ENCODE measurements around the gene BRAP. TPM values are rescaled to one million over a fixed set of nuclear protein-coding genes. Genes with fewer than 3 reads are reported as not detected.
"Not testable (repeated sequence)": the region's sequence is repeated elsewhere in the genome, so short reads cannot be mapped to it uniquely, and the experiment has no call there.

BRAP gene
- total RNA-seq, 1 experiment from 2014 or later, result 18.9 TPM

GRCh38 chr12:111616177-111616623, 69.6 kb downstream of the BRAP start:
- DNase-seq (ENCODE audit: low read depth), result no peak

GRCh38 chr12:111607239-111607638, 78.5 kb downstream of the BRAP start:
- DNase-seq (ENCODE audit: low read depth), result no peak

GRCh38 chr12:111606767-111607230, 79.0 kb downstream of the BRAP start:
- no peak for DNase-seq (ENCODE audit: low read depth)

GRCh38 chr12:111605911-111606766, 79.6 kb downstream of the BRAP start:
- no peak for DNase-seq (ENCODE audit: low read depth)

- not testable (repeated sequence) for DNase-seq (ENCODE audit: low read depth)
These were observed 82.9 kb downstream of the BRAP start for GRCh38 chr12:111602857-111603256.

- no peak for DNase-seq (ENCODE audit: low read depth)
These were observed 83.4 kb downstream of the BRAP start for GRCh38 chr12:111602348-111602747.

- DNase-seq (ENCODE audit: low read depth), result not testable (repeated sequence)
These were observed 84.8 kb downstream of the BRAP start for GRCh38 chr12:111600986-111601385.

- DNase-seq (ENCODE audit: low read depth), result no peak
These were observed 85.5 kb downstream of the BRAP start for GRCh38 chr12:111600205-111600642.

GRCh38 chr12:111599453-111600204, 86.1 kb downstream of the BRAP start:
- DNase-seq (ENCODE audit: low read depth), result peak; percentile 94

- no peak for DNase-seq (ENCODE audit: low read depth)
These were observed 86.9 kb downstream of the BRAP start, which contains the start of gene ATXN2 for GRCh38 chr12:111598637-111599452. ATXN2 (minus strand) TSS chr12:111599315; CDS start chr12:111599034, 281 bp downstream.

GRCh38 chr12:111597831-111598636, 87.7 kb downstream of the BRAP start:
- peak; percentile 30 for DNase-seq (ENCODE audit: low read depth)

GRCh38 chr12:111596985-111597830, 88.5 kb downstream of the BRAP start:
- peak; percentile 67 for DNase-seq (ENCODE audit: low read depth)

GRCh38 chr12:111595341-111595835, 90.4 kb downstream of the BRAP start:
- DNase-seq (ENCODE audit: low read depth), result not testable (repeated sequence)

Other genes starting within 250 kb of the BRAP start
- gene ATXN2, start 86.6 kb downstream of the BRAP start, total RNA-seq (2014; rRNA removed; shearing (Covaris generic)), result 12.3 and 18.9 TPM in 2 replicates
- 10.7 and 12.9 TPM in 2 replicates for gene ACAD10, start 97 bp upstream of the BRAP start, total RNA-seq (2014; rRNA removed; shearing (Covaris generic))
- 31.7 and 41.3 TPM in 2 replicates for gene ALDH2, start 81.0 kb upstream of the BRAP start, total RNA-seq (2014; rRNA removed; shearing (Covaris generic))
- gene MAPKAPK5, start 156.3 kb upstream of the BRAP start, total RNA-seq (2014; rRNA removed; shearing (Covaris generic)), result 42.7 and 45.4 TPM in 2 replicates

Data from HT1080 (cell line).